GM18511 (cell line): ENCODE results near the gene RABGAP1L.
"Not testable (repeated sequence)": the region's sequence is repeated elsewhere in the genome, so short reads cannot be mapped to it uniquely, and the experiment has no call there.

Source experiments
- ATAC-seq: cut with Tn5 transposase; IDR thresholded peaks from one replicate; pipeline ENCODE4 v1.9.1; 2021; ENCODE audit warnings: mild to moderate bottlenecking, moderate library complexity; ENCODE audit not compliant: unreplicated experiment

The RABGAP1L gene

GRCh38 chr1:174286042-174286441, 126.7 kb downstream of the RABGAP1L start:
- ATAC-seq: no peak

DNA sequence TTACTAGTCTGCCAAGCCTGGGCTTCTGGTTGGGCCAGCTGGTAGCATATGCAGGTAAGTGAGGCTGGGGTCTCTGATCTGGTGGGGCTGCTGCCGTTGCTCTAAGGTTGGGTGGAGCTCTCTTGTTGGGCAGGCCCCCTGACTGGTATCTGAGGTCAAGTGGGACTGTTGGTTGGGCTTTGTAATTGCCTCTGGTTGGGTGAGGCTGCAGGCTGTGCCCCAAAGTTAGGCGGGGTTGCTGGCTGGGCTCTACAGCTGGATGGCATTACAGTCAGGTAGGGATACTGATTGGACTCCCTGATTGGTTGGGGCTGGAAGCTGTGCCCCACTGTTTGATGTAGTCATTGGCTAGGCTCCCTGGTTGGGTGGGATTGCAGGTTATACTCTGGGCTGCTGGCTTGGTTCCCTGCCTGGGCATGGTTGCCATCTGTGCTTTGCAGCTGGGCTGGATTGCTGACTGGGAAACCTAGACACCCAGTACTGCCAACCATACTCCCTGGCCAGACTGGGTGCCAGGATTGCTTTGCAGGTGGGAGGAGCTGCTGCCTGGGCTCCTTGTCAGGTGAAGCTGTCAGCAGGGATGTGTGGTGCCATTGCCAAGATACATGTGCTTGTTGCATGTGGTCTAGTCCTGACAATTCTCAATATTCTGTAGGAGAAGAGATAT, 130.5 kb downstream of the RABGAP1L start:
- no peak for ATAC-seq

GRCh38 chr1:174291059-174291458, 131.7 kb downstream of the RABGAP1L start:
- no peak for ATAC-seq

DNA sequence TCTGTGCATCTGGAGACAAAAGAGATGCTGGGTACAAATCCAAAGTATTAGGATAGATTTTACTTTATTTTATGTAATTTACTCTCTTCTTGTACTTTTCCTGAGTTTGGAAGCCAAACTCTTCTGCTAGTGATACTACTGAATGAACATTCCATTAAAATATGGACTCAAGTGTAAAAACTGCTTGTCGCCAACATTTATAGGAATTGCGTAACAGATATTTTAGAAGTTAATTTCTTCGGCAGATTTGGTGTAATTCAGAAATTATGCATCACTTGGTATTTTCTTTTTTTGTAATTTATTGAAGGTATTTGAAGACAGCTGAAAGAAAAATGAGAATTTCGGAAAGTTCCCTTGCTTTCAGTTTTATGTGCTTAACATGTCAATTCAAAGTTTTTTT, 137.0 kb downstream of the RABGAP1L start:
- no peak for ATAC-seq

DNA sequence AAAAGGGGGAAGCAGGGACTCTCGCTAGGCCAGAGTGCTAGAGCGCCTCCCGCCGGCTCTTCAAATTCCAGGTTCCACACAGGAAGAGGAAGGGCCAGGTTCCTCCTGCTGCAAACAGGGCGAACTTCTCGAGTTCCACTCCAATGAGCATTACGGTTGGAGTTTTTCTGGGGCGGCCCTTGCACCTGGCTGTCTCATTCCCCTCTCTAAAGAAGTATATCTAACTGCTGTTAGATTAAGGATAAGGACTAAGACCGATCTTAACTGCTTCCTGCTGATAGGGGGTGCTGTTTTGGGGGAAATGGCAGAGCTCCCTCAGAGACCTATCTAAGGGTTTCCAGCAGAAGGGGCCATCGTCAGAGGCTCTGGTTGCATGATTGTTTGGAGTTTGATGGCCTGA, 138.0 kb downstream of the RABGAP1L start:
- no peak for ATAC-seq

DNA sequence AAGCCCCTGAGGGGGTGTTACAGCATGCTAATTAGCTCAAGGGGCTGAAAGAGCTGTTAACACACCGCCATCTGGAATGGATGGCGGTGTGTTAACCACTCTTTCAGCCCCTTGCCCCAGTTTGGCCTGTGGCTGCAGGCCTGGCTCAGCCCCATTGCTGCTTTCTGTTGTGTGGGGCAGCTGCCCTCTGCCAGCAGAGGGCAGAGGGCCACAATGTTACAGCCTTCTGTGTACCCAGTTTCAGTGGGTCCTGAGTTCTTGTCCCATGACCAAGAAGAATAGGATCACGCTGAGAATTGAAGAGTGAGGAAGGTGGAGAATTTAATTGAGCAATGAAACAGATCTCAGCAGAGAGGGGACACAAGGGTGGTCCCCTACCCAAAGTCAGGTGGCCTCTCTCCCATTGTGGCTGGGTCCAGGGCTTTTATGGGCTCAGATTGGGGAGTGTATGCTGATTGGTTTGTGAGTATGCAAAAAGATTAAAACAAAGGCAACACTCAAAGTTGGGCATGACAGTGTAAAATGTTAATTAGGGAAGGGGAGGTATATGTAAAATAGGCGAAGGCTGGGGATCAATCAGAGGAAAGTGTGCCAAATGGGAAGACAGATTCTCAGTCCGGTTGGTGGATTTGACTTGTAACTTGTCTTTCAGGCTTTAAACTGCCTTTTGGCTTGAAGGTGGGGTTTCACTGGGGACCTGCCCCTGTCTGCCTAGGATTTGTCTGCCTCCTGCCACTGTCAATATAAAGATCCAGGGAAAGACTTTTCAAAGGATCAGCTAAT, 142.2 kb downstream of the RABGAP1L start:
- ATAC-seq: no peak

- ATAC-seq: no peak
Observed at GRCh38 chr1:174308604-174309003, 149.3 kb downstream of the RABGAP1L start.

DNA sequence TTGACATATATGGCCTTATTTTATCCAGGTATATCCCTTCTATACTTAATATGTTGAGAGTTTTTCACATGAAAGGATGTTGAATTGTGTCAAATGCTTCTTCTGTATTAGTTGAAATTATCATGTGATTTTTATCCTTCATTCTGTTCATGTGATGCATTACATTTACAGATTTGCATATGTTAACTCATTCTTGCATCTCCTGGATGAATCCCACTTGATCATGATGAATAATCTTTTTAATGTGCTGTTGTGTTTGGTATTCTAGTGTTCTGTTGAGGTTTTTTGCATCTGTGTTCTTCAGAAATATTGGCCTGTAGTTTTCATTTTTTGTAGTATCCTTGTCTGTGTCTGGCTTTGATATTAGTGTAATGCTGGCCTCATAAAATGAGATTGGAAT, 150.2 kb downstream of the RABGAP1L start:
- no peak for ATAC-seq

DNA sequence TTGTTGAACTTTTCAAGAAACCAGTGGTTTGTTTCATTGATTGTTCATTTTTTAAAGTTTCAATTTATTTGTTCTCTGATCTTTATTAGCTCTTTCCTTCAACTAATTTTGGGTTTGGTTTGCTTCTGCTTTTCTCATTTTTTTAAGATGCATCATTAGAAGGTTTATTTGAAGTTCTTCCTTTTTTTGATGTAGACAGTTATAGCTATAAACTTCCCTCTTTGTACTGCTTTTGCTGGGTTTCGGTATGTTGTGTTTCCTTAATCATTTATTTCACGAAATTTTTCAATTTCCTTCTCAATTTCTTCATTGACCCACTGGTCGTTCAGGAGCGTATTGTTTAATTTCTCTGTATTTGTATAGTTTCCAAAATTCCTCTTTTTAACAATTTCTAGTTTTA, 155.1 kb downstream of the RABGAP1L start:
- no peak for ATAC-seq

DNA sequence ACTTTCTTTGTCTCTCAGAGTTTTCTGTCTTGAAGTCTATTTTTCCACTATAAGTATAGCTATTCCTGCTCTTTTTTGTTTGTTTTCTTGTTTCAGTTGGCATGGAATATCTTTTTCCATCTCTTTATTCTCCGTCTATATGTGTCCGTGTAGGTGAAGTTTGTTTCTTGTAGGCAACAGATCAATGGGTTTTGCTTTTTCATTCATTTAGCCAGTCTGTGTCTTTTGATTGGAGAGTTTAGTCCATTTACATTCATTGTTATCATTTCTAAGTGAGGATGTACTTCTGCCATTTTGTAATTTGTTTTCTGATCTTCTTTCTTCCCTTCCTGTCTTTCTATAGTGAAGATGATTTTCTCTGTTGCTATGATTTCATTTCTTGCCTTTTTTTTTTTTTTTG, 155.9 kb downstream of the RABGAP1L start:
- no peak for ATAC-seq

GRCh38 chr1:174320897-174321296, 161.6 kb downstream of the RABGAP1L start:
- not testable (repeated sequence) for ATAC-seq

DNA sequence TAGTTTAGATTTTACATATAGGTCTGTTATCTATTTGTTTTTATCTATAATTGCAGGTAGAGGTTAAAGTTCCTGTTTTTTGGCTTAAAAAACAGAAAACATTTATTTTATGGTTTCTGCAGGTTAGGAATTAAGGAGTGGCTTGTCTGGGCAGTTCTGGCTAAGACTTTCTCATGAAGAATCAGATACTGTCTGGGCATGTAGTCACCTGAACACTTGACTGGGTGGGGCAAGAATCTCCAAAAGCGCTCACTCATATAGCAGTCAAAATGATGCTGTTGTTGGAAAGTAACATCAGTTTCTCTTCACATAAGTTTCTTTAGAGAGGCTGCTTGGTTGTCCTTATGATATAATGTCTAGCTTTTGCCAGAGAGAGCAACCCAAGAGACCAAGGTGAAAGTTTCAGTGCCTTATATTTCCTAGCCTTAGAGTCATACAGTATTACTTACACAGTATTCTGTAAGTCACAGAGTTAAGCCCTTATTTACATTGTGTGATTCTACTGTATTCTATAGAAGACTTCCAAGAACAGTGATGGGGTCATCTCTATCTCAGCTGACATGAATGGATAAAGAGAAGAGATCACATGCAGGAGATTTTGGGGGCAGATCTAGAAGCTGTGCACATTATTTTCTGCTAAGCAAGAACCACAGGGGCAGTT, 163.0 kb downstream of the RABGAP1L start:
- ATAC-seq: no peak

- ATAC-seq: no peak
Observed at GRCh38 chr1:174324493-174324892, 165.2 kb downstream of the RABGAP1L start.

DNA sequence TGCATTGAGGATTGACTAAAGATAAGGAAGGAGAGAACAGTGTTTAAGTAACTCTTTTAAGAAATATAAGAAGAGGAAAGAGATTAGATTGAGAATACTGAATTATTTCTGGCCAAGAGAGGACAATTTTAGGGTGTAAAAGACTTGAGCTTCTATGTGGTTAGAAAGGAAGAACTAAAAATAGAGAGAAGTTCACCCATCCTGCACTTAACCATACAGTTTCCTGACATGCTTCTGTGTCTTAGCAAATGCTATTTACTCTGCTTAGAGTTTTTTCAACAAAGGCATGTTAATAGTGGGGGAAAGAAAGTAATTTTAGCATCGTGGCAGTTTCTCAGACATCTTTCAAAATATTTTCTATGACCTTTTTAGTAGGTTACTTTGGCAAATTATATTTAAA, 165.6 kb downstream of the RABGAP1L start:
- ATAC-seq: no peak

GRCh38 chr1:174326278-174326677, 167.0 kb downstream of the RABGAP1L start:
- no peak for ATAC-seq

DNA sequence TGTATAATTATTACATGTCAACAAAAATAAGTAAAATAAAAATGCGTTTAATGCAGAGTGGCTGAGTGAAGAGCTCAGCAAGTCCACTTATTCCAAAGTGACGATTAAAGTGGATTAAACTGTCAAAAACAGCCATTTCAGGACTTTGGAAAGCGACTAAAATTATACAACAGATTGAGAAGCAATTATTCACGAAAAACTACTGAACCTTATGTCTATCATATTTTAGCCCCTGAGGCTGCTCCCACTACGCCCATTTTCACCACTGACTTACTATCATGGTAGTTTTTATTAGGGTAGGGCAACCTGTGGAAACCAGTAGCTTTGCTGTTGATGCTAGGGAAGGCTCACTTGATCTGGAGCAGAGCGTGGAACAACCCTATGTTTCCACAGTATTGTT, 174.1 kb downstream of the RABGAP1L start:
- no peak for ATAC-seq

GRCh38 chr1:174337000-174337681, 177.8 kb downstream of the RABGAP1L start:
- no peak for ATAC-seq

DNA sequence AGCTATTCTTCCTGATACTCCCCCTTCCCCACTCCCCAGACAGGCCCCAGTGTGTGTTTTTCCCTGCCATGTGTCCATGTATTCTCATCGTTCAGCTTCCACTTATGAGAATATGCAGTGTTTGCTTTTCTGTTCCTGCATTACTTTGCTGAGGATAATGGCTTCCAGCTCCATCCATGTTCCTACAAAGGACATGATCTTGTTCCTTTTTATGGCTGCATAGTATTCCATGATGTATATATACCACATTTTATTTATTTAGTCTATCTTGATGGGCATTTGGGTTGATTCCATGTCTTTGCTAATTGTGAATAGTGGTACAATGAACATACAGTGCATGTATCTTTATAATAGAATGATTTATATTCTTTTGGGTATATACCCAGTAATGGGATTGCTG, 181.1 kb downstream of the RABGAP1L start:
- ATAC-seq: not testable (repeated sequence)

- ATAC-seq: peak; percentile 92
Observed at GRCh38 chr1:174344162-174344561, 184.8 kb downstream of the RABGAP1L start.

GRCh38 chr1:174352117-174352516, 192.8 kb downstream of the RABGAP1L start:
- ATAC-seq: no peak

GRCh38 chr1:174352883-174353608, 193.7 kb downstream of the RABGAP1L start:
- ATAC-seq: no peak
